PFSK-1 (cell line): Measurements from ENCODE around the gene NR4A2. TPM values are rescaled to one million over a fixed set of nuclear protein-coding genes. Genes with fewer than 3 reads are reported as not detected.

Source experiments
- FOXP2 ChIP-seq: optimal IDR thresholded peaks from 2 replicates; pipeline ENCODE3; 2011; ENCODE audit warnings: borderline replicate concordance, control low read depth, inconsistent platforms; ENCODE audit not compliant: insufficient read depth; ENCODE audit errors: extremely low read length, extremely low read depth
- POLR2AphosphoS5 ChIP-seq: IDR thresholded peaks from 2 replicates; pipeline ENCODE4 v1.6.1; 2012; ENCODE audit warnings: low read depth, mild to moderate bottlenecking, control low read depth, low read length, moderate library complexity
- REST ChIP-seq, 2 experiments: IDR thresholded peaks; 2 replicates each; pipeline versions ENCODE4 v1.6.1 to v1.8.0; 2011 to 2012; ENCODE audit warnings: low read depth in 2 of 2, low read length in 2 of 2, control low read depth in 1 of 2, inconsistent platforms in 1 of 2, mild to moderate bottlenecking in 1 of 2, moderate library complexity in 1 of 2; ENCODE audit not compliant: insufficient read depth in 1 of 2
- SIN3A ChIP-seq: IDR thresholded peaks from 2 replicates; pipeline ENCODE4 v1.6.1; 2012; ENCODE audit warnings: mild to moderate bottlenecking, low read length, moderate library complexity, borderline replicate concordance; ENCODE audit not compliant: insufficient read depth
- TAF1 ChIP-seq: IDR thresholded peaks from 2 replicates; pipeline ENCODE4 v1.6.1; 2012; ENCODE audit warnings: low read length, control low read depth, borderline replicate concordance; ENCODE audit not compliant: insufficient read depth
- polyA plus RNA-seq: library from polyadenylated mRNA; unstranded; fragments of >200 nt; gene quantifications from one replicate; pipeline ENCODE4 v1.2.1, GENCODE V29; 2012; ENCODE audit warnings: low read depth, missing spikeins; ENCODE audit not compliant: insufficient read length

NR4A2 gene
- 0.21 TPM for polyA plus RNA-seq

GRCh38 chr2:156332534-156333273 lies at the start of gene NR4A2:
Gene NR4A2 (minus strand): TSS chr2:156332721. CDS start chr2:156330186, 2,535 bp downstream.
- TF ChIP-seq TAF1 = no peak
- TF ChIP-seq SIN3A = no peak
- no peak for TF ChIP-seq POLR2AphosphoS5
- no peak for TF ChIP-seq FOXP2
- TF ChIP-seq REST (IDR thresholded peaks at IDR 0.05; ENCODE audit: insufficient read depth in 1 of 2, low read depth in 2 of 2, low read length in 2 of 2) = no peak

- TF ChIP-seq POLR2AphosphoS5 (no peak), FOXP2 (no peak), SIN3A (no peak), TAF1 (no peak), REST (IDR thresholded peaks at IDR 0.05; ENCODE audit: insufficient read depth in 1 of 2, low read depth in 2 of 2, low read length in 2 of 2) (no peak)
These were observed 47.7 kb upstream of the NR4A2 start for GRCh38 chr2:156380117-156380645.

- TF ChIP-seq POLR2AphosphoS5 (no peak), TAF1 (no peak), REST (IDR thresholded peaks at IDR 0.05; ENCODE audit: insufficient read depth in 1 of 2, low read depth in 2 of 2, low read length in 2 of 2) (no peak), FOXP2 (no peak), SIN3A (no peak)
These were observed 47.2 kb upstream of the NR4A2 start for GRCh38 chr2:156379714-156380113.

- no peak for TF ChIP-seq REST (IDR thresholded peaks at IDR 0.05; ENCODE audit: insufficient read depth in 1 of 2, low read depth in 2 of 2, low read length in 2 of 2)
- no peak for TF ChIP-seq SIN3A
- TF ChIP-seq TAF1 = no peak
- TF ChIP-seq POLR2AphosphoS5 = no peak
- no peak for TF ChIP-seq FOXP2
These were observed 46.5 kb upstream of the NR4A2 start for GRCh38 chr2:156379071-156379470.
